HCT116 (cell line): ENCODE data around the gene MAP3K3. TPM values are rescaled to one million over a fixed set of nuclear protein-coding genes. Genes with fewer than 3 reads are reported as not detected.
A peak's percentile ranks its signal among the peaks of the same experiment; 100 is the strongest.

Experiments used
- ATAC-seq: fragments of 200-7000 bp; cut with Tn5 transposase; 2 replicates; pipeline ENCODE4 v1.9.1; 2020; ENCODE audit warnings: mild to moderate bottlenecking, moderate library complexity
- BruUV-seq: library from RNA; stranded (reverse); fragments of 400-500 nt; replicated peaks from 2 replicates; lab custom pipeline; 2021; lab: Mats Ljungman, UMichigan
- CTCF ChIA-PET: fragments of 300-600 bp; sonication (Branson Sonifier 250); formaldehyde crosslinking; loops from one replicate; lab custom pipeline; 2021; ENCODE audit warnings: antibody characterized with exemption; lab: Charles Lee
- POLR2A ChIA-PET: fragments of 300-600, 350-600 bp; sonication (Branson Sonifier 250); formaldehyde crosslinking; loops from one replicate; lab custom pipeline; 2021; ENCODE audit warnings: antibody characterized with exemption; lab: Charles Lee
- RAD21 ChIA-PET, 2 experiments: fragments of 300-600 bp; sonication (Branson Sonifier 250); formaldehyde crosslinking; loops; one replicate each; lab custom pipeline; 2023; ENCODE audit warnings: low total read pairs in 2 of 2; ENCODE audit not compliant: uncharacterized antibody in 2 of 2, unreplicated experiment in 2 of 2, low non-redundant PET in 1 of 2; lab: Charles Lee
- DNase-seq: peaks from one replicate; pipeline ENCODE4 v3.0.0-alpha.2; 2010; ENCODE audit warnings: low read depth, low spot score
- H2AFZ ChIP-seq: fragments of 200-600 bp; shearing (Covaris generic), sonication (generic); 2 replicates; pipeline ENCODE4 v1.6.1; 2017; ENCODE audit warnings: low read depth, mixed run types, mixed read lengths, antibody characterized with exemption, low read length; ENCODE audit not compliant: poor library complexity, severe bottlenecking
- H3K27ac ChIP-seq: 2 replicates; pipeline ENCODE4 v1.5.1; 2012; ENCODE audit warnings: low read depth, low read length
- H3K27me3 ChIP-seq: fragments of 200-600 bp; sonication (generic); 2 replicates; pipeline ENCODE4 v1.6.1; 2016; ENCODE audit warnings: mixed run types, low read length, mixed read lengths; ENCODE audit not compliant: insufficient read depth
- H3K36me3 ChIP-seq, 2 experiments: fragments of 200-500 bp in 1 of 2; fragments of 200-600 bp in 1 of 2; sonication (Bioruptor generic) in 1 of 2; sonication (generic) in 1 of 2; 2 replicates each; pipeline versions ENCODE4 v1.5.1 to v1.6.1; 2014 to 2016; ENCODE audit warnings: low read length in 2 of 2, inconsistent platforms in 1 of 2, mixed read lengths in 1 of 2, mixed run types in 1 of 2; ENCODE audit not compliant: insufficient read depth in 2 of 2, control insufficient read depth in 1 of 2
- H3K4me1 ChIP-seq, 2 experiments: fragments of 200-600 bp in 1 of 2; sonication (generic) in 1 of 2; 2 replicates each; pipeline versions ENCODE4 v1.5.1 to v1.6.1; 2012 to 2017; ENCODE audit warnings: low read length in 2 of 2, inconsistent platforms in 1 of 2, mild to moderate bottlenecking in 1 of 2, mixed read lengths in 1 of 2, mixed run types in 1 of 2, moderate library complexity in 1 of 2; ENCODE audit not compliant: insufficient read depth in 2 of 2, control insufficient read depth in 1 of 2
- H3K4me2 ChIP-seq: fragments of 200-600 bp; sonication (generic); 2 replicates; pipeline ENCODE4 v1.6.1; 2017; ENCODE audit warnings: mixed run types, low read length, mixed read lengths
- H3K4me3 ChIP-seq, 2 experiments: fragments of 200-600 bp in 1 of 2; sonication (generic) in 1 of 2; replicated peaks in 1 of 2; 2 replicates each; pipeline ENCODE4 v1.5.1; 2011 to 2016; ENCODE audit warnings: low read length in 2 of 2, control low read depth in 1 of 2, low read depth in 1 of 2, mild to moderate bottlenecking in 1 of 2, mixed read lengths in 1 of 2, mixed run types in 1 of 2
- H3K79me2 ChIP-seq: fragments of 200-600 bp; sonication (generic); 2 replicates; pipeline ENCODE4 v1.6.1; 2017; ENCODE audit warnings: mild to moderate bottlenecking, mixed run types, low read length, moderate library complexity, mixed read lengths; ENCODE audit not compliant: insufficient read depth
- H3K9ac ChIP-seq: fragments of 200-600 bp; sonication (generic); 2 replicates; pipeline ENCODE4 v1.6.1; 2016; ENCODE audit warnings: low read length, mixed read lengths
- H3K9me2 ChIP-seq: fragments of 200-600 bp; sonication (generic), shearing (Covaris generic); 2 replicates; pipeline ENCODE4 v1.6.1; 2017; ENCODE audit warnings: mixed run types, mild to moderate bottlenecking, moderate library complexity; ENCODE audit not compliant: insufficient read depth
- H3K9me3 ChIP-seq, 2 experiments: fragments of 200-500 bp in 1 of 2; fragments of 200-600 bp in 1 of 2; sonication (Bioruptor generic) in 1 of 2; sonication (generic) in 1 of 2; 2 replicates each; pipeline ENCODE4 v1.6.1; 2014 to 2017; ENCODE audit warnings: low read length in 2 of 2, mixed read lengths in 2 of 2, inconsistent platforms in 1 of 2, low read depth in 1 of 2, mild to moderate bottlenecking in 1 of 2, mixed run types in 1 of 2, moderate library complexity in 1 of 2; ENCODE audit not compliant: control insufficient read depth in 1 of 2, insufficient read depth in 1 of 2
- H4K20me1 ChIP-seq: fragments of 200-600 bp; sonication (generic), shearing (Covaris generic); 2 replicates; pipeline ENCODE4 v1.6.1; 2017; ENCODE audit warnings: mixed run types, mild to moderate bottlenecking, moderate library complexity; ENCODE audit not compliant: insufficient read depth
- EZH2 ChIP-seq: fragments of 200-600 bp; sonication (generic); IDR thresholded peaks from 2 replicates; pipeline ENCODE4 v1.6.1; 2017; ENCODE audit warnings: antibody characterized with exemption, mixed run types
- FOSL1 ChIP-seq: IDR thresholded peaks from 2 replicates; pipeline ENCODE4 v1.6.1; 2012; ENCODE audit warnings: low read depth
- JUND ChIP-seq: IDR thresholded peaks from 2 replicates; pipeline ENCODE4 v1.6.1; 2012
- TCF7L2 ChIP-seq: IDR thresholded peaks from 2 replicates; pipeline ENCODE4 v1.7.0; 2011; ENCODE audit warnings: borderline replicate concordance, inconsistent platforms; ENCODE audit not compliant: insufficient read depth, insufficient read length; ENCODE audit errors: extremely low read depth
- ZFX ChIP-seq: fragments of 450-650 bp; IDR thresholded peaks from 2 replicates; pipeline ENCODE4 v1.6.1; 2017
- ZNF274 ChIP-seq: fragments of 200-500 bp; sonication (Bioruptor generic); IDR thresholded peaks from 2 replicates; pipeline ENCODE4 v1.6.1; 2014; ENCODE audit warnings: mild to moderate bottlenecking, low read depth, low read length, inconsistent platforms
- intact Hi-C: fragments of 100-400 bp; cut with micrococcal nuclease; formaldehyde crosslinking; loops from 2 replicates; pipeline ENCODE4 v1.10.0; 2022
- total RNA-seq: library from RNA; stranded (reverse); gene quantifications from one replicate; pipeline ENCODE4 v1.2.1, GENCODE V29; 2021; ENCODE audit not compliant: unreplicated experiment
- TF ChIP-seq, protein P1 (sequence below): IDR thresholded peaks from 2 replicates; pipeline ENCODE4 v1.6.1; 2012
- TF ChIP-seq, protein P2 (sequence below): IDR thresholded peaks from 2 replicates; pipeline ENCODE4 v1.6.1; 2012; ENCODE audit warnings: low read depth
- TF ChIP-seq, protein P3 (sequence below): IDR thresholded peaks from 2 replicates; pipeline ENCODE4 v1.6.1; 2011; ENCODE audit warnings: mild to moderate bottlenecking, low read length, moderate library complexity; ENCODE audit not compliant: insufficient replicate concordance; ENCODE audit errors: extremely low read depth

MAP3K3 gene
- total RNA-seq, 1 experiment from 2014 or later: 18.5 TPM

DNA sequence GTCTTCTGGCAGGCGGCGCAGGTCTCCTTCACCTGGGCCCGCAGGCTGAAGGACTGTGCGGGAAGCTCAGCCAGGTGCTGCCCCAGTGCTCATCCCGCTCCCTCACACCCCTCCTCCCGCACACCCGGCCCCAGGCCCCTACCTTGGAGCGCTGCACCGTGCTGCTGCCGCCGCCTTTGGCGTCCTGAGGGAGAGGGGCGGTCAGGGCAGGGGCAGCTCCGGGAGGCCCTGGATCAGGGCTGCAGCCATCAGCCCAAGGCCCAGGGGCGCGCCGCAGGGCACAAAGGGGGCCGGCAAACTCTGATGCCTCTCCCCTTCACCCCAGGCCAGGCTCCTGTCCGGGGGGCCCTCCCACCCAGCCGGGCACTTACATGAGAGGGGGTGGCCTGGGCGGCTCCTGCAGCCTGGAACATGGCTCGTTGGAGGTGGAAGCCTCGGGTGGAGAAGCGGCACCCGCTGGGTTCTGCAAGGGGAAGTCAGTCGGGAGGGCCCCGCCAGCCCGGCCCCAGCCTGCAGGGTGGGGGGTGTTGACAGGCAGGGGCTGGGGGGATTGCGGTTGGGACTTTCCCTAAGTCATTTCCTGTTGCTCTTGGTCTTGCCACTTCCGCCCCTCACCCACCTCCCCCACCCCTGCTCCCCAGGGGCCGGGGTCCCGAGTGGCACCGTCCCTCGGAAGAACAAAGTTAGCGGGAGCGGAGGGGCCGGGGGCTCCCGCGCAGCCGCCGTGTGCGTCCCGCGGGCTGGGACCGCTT is 76.8 kb downstream of the MAP3K3 start:
- no peak for TF ChIP-seq JUND
- no peak for TF ChIP-seq EZH2
- no peak for TF ChIP-seq TCF7L2
- TF ChIP-seq, protein P1, sequence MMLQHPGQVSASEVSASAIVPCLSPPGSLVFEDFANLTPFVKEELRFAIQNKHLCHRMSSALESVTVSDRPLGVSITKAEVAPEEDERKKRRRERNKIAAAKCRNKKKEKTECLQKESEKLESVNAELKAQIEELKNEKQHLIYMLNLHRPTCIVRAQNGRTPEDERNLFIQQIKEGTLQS: no peak
- TF ChIP-seq ZFX: no peak
- no peak for TF ChIP-seq ZNF274
- TF ChIP-seq FOSL1: no peak
- TF ChIP-seq, protein P2, sequence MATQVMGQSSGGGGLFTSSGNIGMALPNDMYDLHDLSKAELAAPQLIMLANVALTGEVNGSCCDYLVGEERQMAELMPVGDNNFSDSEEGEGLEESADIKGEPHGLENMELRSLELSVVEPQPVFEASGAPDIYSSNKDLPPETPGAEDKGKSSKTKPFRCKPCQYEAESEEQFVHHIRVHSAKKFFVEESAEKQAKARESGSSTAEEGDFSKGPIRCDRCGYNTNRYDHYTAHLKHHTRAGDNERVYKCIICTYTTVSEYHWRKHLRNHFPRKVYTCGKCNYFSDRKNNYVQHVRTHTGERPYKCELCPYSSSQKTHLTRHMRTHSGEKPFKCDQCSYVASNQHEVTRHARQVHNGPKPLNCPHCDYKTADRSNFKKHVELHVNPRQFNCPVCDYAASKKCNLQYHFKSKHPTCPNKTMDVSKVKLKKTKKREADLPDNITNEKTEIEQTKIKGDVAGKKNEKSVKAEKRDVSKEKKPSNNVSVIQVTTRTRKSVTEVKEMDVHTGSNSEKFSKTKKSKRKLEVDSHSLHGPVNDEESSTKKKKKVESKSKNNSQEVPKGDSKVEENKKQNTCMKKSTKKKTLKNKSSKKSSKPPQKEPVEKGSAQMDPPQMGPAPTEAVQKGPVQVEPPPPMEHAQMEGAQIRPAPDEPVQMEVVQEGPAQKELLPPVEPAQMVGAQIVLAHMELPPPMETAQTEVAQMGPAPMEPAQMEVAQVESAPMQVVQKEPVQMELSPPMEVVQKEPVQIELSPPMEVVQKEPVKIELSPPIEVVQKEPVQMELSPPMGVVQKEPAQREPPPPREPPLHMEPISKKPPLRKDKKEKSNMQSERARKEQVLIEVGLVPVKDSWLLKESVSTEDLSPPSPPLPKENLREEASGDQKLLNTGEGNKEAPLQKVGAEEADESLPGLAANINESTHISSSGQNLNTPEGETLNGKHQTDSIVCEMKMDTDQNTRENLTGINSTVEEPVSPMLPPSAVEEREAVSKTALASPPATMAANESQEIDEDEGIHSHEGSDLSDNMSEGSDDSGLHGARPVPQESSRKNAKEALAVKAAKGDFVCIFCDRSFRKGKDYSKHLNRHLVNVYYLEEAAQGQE: no peak
- TF ChIP-seq, protein P3, sequence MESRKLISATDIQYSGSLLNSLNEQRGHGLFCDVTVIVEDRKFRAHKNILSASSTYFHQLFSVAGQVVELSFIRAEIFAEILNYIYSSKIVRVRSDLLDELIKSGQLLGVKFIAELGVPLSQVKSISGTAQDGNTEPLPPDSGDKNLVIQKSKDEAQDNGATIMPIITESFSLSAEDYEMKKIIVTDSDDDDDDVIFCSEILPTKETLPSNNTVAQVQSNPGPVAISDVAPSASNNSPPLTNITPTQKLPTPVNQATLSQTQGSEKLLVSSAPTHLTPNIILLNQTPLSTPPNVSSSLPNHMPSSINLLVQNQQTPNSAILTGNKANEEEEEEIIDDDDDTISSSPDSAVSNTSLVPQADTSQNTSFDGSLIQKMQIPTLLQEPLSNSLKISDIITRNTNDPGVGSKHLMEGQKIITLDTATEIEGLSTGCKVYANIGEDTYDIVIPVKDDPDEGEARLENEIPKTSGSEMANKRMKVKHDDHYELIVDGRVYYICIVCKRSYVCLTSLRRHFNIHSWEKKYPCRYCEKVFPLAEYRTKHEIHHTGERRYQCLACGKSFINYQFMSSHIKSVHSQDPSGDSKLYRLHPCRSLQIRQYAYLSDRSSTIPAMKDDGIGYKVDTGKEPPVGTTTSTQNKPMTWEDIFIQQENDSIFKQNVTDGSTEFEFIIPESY: no peak
- Histone ChIP-seq H3K4me3 (peak overlapping the region; percentile 5 to 60; a peak in 3 of 4 replicates), H3K4me2 (peak overlapping the region; percentile 92), H3K9me3 (no peaks in the 10 kb centered on the region), H3K9ac (no peak overlapping the region), H4K20me1 (no peaks in the 10 kb centered on the region), H3K27me3 (no peaks in the 10 kb centered on the region), H3K4me1 (peaks cover 5 to 30% of the 10 kb centered on the region in 2 experiments), H2AFZ (no peak overlapping the region), H3K9me2 (no peaks in the 10 kb centered on the region), H3K27ac (no peak overlapping the region), H3K79me2 (no peaks in the 10 kb centered on the region), H3K36me3 (no peaks in the 10 kb centered on the region)
- intact Hi-C loops: loop anchor here (5.0 kb wide), 2 partner anchors 128 to 272 kb away; partner anchors contain the start of genes FTSJ3 and PSMC5
- ChIA-PET CTCF (interaction anchor here (0.7 to 1.2 kb wide), 5 partner anchors 9 to 135 kb away, joined by 3 to 6 read pairs (median 3); no protein-coding TSS in a partner anchor), POLR2A (no interaction called here), RAD21 (no interaction called here)
- BruUV-seq: no TSS peak
- no peak for ATAC-seq
- no peak for DNase-seq
